Measurements from ENCODE around the gene TMA7B.

DNA sequence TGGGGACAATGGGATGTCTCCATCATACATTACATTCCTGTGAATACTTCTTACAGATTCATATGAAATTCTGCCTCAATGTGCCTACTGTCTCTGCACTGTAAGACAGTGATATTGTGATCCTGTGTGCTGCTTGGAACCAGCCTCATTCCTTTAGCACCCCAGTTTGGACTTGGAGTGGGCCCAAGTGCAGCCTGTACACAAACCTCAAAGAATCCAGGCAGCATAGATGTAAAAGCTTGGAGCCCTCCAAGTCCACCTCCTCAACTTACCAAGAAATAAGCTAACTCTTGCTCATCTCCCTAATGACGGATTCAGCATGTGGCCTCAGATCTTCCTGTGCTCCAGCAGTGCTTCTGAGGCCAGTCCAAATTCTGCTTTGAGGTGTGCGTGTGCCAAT lies 34.9 kb upstream of the TMA7B start:
- TF ChIP-seq, protein P1, sequence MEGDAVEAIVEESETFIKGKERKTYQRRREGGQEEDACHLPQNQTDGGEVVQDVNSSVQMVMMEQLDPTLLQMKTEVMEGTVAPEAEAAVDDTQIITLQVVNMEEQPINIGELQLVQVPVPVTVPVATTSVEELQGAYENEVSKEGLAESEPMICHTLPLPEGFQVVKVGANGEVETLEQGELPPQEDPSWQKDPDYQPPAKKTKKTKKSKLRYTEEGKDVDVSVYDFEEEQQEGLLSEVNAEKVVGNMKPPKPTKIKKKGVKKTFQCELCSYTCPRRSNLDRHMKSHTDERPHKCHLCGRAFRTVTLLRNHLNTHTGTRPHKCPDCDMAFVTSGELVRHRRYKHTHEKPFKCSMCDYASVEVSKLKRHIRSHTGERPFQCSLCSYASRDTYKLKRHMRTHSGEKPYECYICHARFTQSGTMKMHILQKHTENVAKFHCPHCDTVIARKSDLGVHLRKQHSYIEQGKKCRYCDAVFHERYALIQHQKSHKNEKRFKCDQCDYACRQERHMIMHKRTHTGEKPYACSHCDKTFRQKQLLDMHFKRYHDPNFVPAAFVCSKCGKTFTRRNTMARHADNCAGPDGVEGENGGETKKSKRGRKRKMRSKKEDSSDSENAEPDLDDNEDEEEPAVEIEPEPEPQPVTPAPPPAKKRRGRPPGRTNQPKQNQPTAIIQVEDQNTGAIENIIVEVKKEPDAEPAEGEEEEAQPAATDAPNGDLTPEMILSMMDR (IDR thresholded peaks at IDR 0.05) = no peak
- no peak for TF ChIP-seq POLR2A (IDR thresholded peaks at IDR 0.05)
